GM19468 (cell line): Measurements from ENCODE around the gene JUP.

Experiments
- ATAC-seq: cut with Tn5 transposase; IDR thresholded peaks from one replicate; pipeline ENCODE4 v1.9.1; 2021; ENCODE audit warnings: mild to moderate bottlenecking, moderate library complexity, moderate number of reproducible peaks; ENCODE audit not compliant: unreplicated experiment; ENCODE audit errors: extremely low read depth

JUP gene

GRCh38 chr17:41810659-41811548, 24.4 kb upstream of the JUP start:
- no peak for ATAC-seq

- no peak for ATAC-seq
Measured at GRCh38 chr17:41806685-41807445, 20.4 kb upstream of the JUP start.

DNA sequence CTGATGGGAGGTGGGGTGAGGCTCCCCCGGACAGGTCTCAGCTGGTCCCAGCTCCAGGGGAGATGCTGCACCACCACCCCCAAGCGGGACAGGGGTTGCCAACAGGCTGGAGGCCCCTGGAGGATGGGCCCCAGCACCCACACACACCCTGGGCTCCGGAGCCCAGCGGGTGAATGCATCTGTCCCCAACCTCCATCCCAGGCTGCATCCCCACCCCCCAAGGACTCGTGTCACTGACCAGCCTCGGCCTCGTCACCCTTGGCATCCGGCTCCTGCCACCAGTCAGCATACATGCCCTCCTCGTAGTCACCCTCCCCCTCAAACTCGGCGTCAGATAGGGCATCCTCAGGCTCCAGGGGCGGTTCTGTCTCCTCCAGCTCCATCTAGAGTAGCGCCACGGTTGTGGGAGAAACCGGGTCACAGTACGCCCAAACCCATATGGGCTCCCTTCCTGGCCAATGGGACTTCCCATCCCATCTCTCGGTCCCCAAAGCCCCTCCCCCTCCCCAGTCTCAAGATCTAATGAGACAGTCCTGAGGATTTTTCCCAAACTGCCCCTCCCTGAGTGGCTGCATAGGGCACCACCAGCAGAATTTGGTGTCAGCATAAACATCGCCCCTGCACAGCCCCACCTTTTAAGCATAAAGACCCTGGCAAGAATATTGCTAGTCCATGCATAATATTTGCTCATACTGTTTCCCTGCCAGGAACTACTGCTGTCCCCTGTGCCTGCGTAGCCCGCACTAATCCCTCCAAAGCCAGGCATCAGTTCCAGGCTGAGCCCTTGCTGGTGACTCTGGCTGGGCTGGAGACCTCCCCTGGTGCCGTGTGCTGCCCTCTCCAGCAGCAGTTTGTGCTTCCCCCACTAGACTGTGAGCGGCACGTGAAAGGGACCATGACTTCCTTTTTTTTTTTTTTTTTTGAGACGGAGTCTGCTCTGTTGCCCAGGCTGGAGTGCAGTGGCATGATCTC, 16.8 kb upstream of the JUP start:
- ATAC-seq, result no peak

DNA sequence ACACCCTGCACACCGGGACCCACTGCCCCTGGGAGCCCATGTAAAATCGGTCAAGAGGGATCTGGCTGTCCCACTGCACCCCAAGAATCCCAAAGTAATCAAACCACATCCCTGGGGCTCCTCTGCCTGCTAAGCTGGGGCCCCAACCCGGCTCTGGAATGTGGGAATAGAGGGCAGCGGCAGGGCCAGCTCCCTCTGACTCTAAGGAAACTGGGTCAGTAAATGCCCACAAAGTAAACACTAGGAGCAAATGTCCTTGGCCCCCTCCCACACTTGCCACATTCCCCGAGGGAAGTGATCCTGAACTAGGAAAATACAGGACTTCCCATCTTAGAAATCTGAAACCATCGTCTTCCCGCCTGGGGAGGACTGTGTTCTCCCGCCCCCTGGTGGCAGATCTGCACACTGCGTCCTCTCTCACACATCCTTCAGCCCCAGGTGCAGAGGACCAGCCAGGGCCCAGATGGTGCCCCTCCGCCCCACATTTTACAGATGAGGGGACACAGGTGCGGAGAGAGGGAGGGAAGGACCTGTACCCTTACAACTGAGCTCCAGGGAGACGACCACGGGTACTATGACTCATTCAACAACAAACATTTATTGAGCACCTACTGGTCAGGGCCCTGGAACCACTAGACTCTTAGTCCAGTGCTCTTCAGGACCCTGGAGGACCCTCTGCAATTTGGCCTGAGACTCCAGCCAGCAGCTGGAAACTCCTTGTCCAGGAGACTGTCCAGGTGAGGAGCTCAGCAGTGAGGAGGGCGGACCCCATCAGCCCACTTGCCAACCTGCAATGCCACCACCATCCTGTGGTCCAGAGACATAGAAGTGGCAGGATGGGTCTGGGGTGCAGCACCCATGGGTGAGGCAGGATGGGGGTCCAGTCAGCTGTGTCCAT, 15.1 kb upstream of the JUP start:
- no peak for ATAC-seq

DNA sequence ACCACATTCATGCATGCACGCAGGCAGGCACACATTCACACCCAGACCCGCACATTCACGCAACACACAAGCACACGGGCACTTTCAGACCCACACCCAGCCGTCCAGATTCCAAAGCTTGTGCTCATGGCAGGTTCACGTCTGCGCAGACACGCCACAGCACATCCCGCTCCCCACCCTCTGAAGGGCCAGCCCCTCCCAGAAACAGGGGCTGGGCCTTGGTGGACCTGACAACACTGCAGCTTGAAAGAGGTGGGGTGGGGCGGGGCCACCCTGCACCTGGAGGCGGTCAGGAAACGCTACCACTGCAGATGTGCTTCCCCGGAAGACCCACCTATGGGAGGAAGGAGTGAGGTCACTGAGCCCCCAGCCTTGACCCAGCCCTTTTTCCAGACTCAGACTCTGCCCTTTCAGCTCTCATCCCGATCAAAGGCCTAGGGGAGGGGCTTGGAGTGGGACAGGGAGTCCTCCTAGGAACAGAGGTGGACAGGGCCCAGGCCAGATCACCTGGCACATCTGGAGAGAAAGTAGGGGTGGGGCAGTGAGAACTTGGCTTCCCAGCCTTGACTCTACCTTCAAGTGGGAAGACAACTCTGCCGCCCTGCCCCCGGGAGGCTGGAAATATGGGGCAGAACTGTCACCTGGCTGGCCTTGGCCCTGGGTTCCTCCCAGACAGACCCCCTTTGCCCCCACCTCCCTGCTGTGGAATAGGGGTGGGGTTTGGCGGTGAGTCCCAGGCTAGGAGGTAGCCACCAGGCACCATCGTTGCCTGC, 14.3 kb upstream of the JUP start:
- no peak for ATAC-seq

DNA sequence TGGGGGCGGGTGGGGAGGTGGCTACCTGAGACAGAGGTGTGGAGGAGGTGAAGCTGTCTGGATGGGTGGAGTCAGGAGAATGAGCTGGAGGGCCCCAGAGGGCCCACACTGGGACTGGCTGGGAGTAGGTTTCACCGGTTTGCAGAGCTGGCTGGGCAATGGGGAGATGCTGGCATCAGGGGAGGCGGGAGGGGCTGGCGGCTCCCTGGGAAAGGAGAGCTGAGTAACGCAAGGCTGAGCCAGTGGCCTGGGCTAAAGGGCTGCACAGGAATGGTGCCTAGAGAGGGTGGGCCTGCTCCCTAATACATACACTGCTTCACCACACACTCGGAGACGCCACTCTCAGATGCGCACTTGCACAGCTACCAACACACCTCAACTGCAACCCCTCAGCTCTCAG, 12.9 kb upstream of the JUP start:
- ATAC-seq, result no peak

DNA sequence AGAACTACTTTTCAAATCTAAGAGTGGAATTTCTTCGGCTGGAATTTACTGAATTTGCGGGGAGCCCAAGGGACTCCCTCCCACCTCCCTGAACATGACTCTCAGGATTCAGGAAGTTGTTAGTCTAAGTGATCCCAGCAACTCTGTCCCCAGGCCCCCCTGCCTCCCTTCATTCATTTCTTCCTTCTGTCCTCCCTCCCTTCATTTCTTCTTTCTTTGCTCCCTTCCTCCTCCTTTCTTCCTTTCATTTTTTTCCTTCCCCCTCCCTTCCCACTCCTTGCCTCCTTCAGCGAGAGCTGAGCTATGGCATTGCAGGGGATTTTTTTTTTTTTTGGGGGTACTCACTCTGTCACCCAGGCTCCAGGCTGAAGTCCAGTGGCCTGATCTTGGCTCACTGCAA, 10.9 kb upstream of the JUP start:
- ATAC-seq, result no peak

GRCh38 chr17:41796121-41796895, 9.8 kb upstream of the JUP start:
- no peak for ATAC-seq

- no peak for ATAC-seq
Measured at GRCh38 chr17:41794540-41794975, 8.0 kb upstream of the JUP start.

GRCh38 chr17:41793784-41794539, 7.5 kb upstream of the JUP start:
- no peak for ATAC-seq

DNA sequence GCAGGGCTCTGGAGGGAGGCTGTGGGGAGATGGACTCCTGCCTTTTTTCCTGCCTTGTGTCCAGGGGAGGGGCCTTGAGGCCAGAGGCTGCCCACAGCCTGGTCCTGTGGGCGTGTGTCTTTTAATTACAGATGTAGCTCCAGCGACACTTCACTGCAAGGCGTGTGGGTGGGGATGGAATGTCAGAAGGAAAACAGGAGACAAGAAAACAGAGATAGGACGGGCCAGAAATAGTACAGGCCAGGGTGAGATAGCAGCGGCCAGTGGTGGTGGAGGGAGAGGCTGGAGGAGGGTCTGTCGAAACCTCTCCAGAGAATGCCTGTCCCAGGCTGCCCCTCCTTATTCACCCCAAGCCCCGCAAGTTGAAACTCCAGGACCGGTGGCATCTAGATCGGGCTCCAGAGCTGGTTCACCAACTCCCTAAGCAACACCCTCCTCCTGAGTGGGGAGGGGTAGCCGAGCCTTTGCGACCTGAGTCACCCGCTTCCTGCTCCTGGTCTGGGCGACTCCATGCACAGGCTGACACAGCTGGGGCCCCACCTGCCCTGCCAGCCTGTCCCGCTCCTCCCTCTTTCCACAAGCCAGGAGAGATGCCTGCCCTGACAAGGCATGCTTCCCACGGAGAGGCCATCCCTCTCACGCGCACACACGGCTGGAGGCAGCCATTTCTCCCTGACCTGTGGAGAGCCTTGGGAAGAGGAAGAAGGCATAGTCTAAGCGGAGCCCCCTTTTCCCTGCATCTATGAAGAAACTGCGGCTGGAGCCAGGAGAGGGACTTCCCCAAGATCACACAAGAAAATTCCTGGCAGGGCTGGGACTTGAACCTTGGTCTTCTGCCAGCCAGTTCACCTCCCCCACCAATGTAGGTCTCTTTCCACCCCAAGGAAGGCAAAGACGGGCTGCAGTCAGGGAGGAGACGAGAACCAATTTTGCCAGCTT, 6.6 kb upstream of the JUP start:
- ATAC-seq, result no peak

DNA sequence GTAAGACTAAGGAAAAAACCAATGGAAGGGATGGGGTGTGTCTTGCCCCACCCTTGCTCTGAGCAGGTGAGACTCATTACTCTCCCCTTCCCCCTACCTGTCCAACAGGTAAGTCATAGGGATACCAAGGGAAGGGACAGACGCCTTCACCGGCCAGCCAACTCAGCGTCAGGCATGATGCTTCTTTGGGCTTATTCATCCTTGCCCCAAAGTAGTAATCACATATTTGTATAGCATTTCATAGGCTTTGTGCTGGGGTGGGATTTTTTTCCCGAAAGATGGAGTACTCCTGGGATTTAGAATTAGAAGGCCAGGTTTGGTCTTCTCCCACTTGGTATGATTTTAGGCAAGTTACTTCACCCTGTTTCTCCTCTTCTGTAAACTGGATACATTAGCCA, 509 bp upstream of the JUP start:
- no peak for ATAC-seq

DNA sequence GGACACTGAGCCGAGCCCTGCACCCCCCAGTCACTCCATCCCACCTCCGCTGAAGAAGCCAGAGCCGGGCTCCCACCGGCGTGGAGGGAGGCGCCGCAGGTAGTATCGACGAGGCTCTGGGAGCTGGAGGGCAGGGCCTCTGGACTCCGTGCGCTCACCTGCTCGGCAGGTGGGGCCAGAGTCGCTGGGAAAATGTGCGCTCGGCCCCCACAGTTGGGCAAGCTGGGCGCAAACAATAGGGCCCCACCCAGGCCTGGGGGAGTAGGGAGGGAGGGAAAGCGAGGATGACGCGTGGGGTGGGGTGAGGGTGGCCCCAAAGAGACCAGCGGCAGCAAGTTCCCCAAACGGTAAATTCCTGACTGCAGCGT, 668 bp downstream of the JUP start:
- no peak for ATAC-seq

GRCh38 chr17:41785091-41785858, 1.2 kb downstream of the JUP start:
- no peak for ATAC-seq

DNA sequence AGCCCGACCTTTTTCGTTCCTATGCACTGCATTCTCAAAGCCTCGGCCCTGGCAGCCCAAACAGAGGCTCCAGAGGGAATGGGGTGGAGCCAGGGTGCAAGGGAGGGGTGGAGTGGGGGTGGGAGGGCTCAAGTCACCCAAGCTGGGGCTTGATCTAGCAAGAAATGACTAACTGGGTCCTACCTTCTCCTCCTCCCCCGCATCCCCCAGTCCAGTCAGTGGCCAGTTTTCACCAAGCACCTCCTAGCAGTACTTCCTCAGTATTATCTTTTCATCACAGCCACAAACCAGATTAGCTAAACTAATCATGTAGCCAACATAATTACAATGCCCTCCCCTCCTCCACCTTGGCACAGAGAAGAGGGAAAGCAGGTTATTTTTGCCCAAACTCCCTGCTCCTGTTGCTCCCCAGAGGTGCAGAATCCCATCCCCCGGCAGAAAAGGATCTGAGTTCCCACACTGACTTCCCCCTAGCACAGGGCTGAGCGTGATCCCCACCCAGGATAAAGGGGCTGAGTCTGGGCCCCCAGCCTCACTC, 2.2 kb downstream of the JUP start:
- no peak for ATAC-seq
